CD14-positive monocyte (primary cell): ENCODE results near the gene XIRP2. TPM values are rescaled to one million over a fixed set of nuclear protein-coding genes. Genes with fewer than 3 reads are reported as not detected.

Experiments used
- DNase-seq, 3 donors: peaks; one replicate each; pipeline ENCODE4 v3.0.0-alpha.2; 2011 to 2022
- H2AFZ ChIP-seq: 2 replicates; pipeline ENCODE4 v1.6.0; 2012; ENCODE audit warnings: mild to moderate bottlenecking, low read depth, low read length, inconsistent platforms; ENCODE audit not compliant: insufficient read depth, poor library complexity, severe bottlenecking
- H3K27ac ChIP-seq, 2 donors: 1 replicate in 1 of 2; 2 replicates in 1 of 2; pipeline ENCODE4 v1.5.1; 2012 to 2013; ENCODE audit warnings: low read length in 2 of 2, control low read depth in 1 of 2, inconsistent platforms in 1 of 2, low read depth in 1 of 2, mild to moderate bottlenecking in 1 of 2
- H3K27me3 ChIP-seq, 2 donors: one replicate each; pipeline versions ENCODE4 v1.6.0 to v1.6.1; 2011 to 2013; ENCODE audit warnings: low read length in 2 of 2; ENCODE audit not compliant: control insufficient read depth in 2 of 2, insufficient read depth in 2 of 2
- H3K36me3 ChIP-seq, 2 donors: replicated peaks in 1 of 2; 1 replicate in 1 of 2; 2 replicates in 1 of 2; pipeline versions ENCODE4 v1.5.1 to v1.6.1; 2012 to 2013; ENCODE audit warnings: low read length in 2 of 2, control low read depth in 1 of 2, inconsistent platforms in 1 of 2, mild to moderate bottlenecking in 1 of 2; ENCODE audit not compliant: insufficient read depth in 2 of 2, control insufficient read depth in 1 of 2
- H3K4me1 ChIP-seq, 2 donors: 1 replicate in 1 of 2; 2 replicates in 1 of 2; pipeline versions ENCODE4 v1.5.1 to v1.6.1; 2012 to 2013; ENCODE audit warnings: low read length in 2 of 2, control low read depth in 1 of 2, inconsistent platforms in 1 of 2, mild to moderate bottlenecking in 1 of 2, moderate library complexity in 1 of 2; ENCODE audit not compliant: insufficient read depth in 2 of 2, control insufficient read depth in 1 of 2
- H3K4me2 ChIP-seq: replicated peaks from 2 replicates; pipeline ENCODE3; 2012; ENCODE audit warnings: low read length, moderate library complexity, mild to moderate bottlenecking; ENCODE audit not compliant: poor library complexity, severe bottlenecking; ENCODE audit errors: extremely low read depth
- H3K4me3 ChIP-seq, 3 experiments: fragments of 200-600 bp in 1 of 3; sonication (generic) in 1 of 3; replicated peaks in 1 of 3; 1 replicate in 2 of 3; 2 replicates in 1 of 3; pipeline ENCODE4 v1.5.1; 2011 to 2013; ENCODE audit warnings: low read length in 3 of 3, mild to moderate bottlenecking in 3 of 3, control low read depth in 2 of 3, low read depth in 2 of 3, inconsistent platforms in 1 of 3, moderate library complexity in 1 of 3
- H3K79me2 ChIP-seq: 2 replicates; pipeline ENCODE4 v1.6.0; 2012; ENCODE audit warnings: mild to moderate bottlenecking, control low read depth, inconsistent platforms, low read length, moderate library complexity; ENCODE audit not compliant: insufficient read depth
- H3K9ac ChIP-seq: 2 replicates; pipeline ENCODE4 v1.6.0; 2017; ENCODE audit warnings: low read length, mild to moderate bottlenecking; ENCODE audit not compliant: insufficient read depth, poor library complexity, severe bottlenecking
- H3K9me3 ChIP-seq, 2 donors: replicated peaks in 1 of 2; 1 replicate in 1 of 2; 2 replicates in 1 of 2; pipeline versions ENCODE4 v1.5.1 to v1.6.1; 2012 to 2013; ENCODE audit warnings: low read length in 2 of 2, control low read depth in 1 of 2; ENCODE audit not compliant: control insufficient read depth in 1 of 2, insufficient read depth in 1 of 2
- H4K20me1 ChIP-seq: 2 replicates; pipeline ENCODE4 v1.6.0; 2012; ENCODE audit warnings: mild to moderate bottlenecking, low read length, control low read depth, moderate library complexity; ENCODE audit not compliant: insufficient read depth
- H3K27ac Mint-ChIP-seq, 7 donors: one replicate each; pipeline ENCODE4 v1.8.0; 2020; ENCODE audit warnings: mild to moderate bottlenecking in 7 of 7, mixed read lengths in 7 of 7, moderate library complexity in 6 of 7, inconsistent platforms in 2 of 7
- H3K27me3 Mint-ChIP-seq, 3 donors: one replicate each; pipeline ENCODE4 v1.8.0; 2021 to 2022; ENCODE audit warnings: low read depth in 3 of 3, mild to moderate bottlenecking in 3 of 3, mixed read lengths in 3 of 3, moderate library complexity in 3 of 3, inconsistent platforms in 1 of 3
- H3K36me3 Mint-ChIP-seq, 2 donors: one replicate each; pipeline ENCODE4 v1.8.0; 2020; ENCODE audit warnings: mixed read lengths in 2 of 2, inconsistent platforms in 1 of 2, mild to moderate bottlenecking in 1 of 2
- H3K4me1 Mint-ChIP-seq: one replicate; pipeline ENCODE4 v1.8.0; 2020; ENCODE audit warnings: mild to moderate bottlenecking, mixed read lengths
- H3K4me3 Mint-ChIP-seq, 2 donors: one replicate each; pipeline ENCODE4 v1.8.0; 2020; ENCODE audit warnings: mild to moderate bottlenecking in 2 of 2, mixed read lengths in 2 of 2, moderate library complexity in 1 of 2
- H3K9me3 Mint-ChIP-seq, 7 donors: one replicate each; pipeline ENCODE4 v1.8.0; 2020 to 2022; ENCODE audit warnings: mixed read lengths in 7 of 7, mild to moderate bottlenecking in 6 of 7, moderate library complexity in 6 of 7, inconsistent platforms in 2 of 7
- WGBS: methylation state at CpG from one replicate; pipeline ENCODE4 v1.1.5; 2013; ENCODE audit warnings: missing lambda C conversion rate; ENCODE audit not compliant: insufficient coverage; 5-methylcytosine and 5-hydroxymethylcytosine counted together
- intact Hi-C, 2 donors: fragments of 100-400 bp; cut with micrococcal nuclease; formaldehyde crosslinking; loops; one replicate each; pipeline versions ENCODE4 v1.15.0 to v1.15.1; 2023
- polyA plus RNA-seq, 3 donors: library from polyadenylated mRNA; depleted of rRNA in 1 of 3; unstranded in 2 of 3; stranded (reverse) in 1 of 3; fragments of 300-500 nt in 2 of 3; fragments of >200 nt in 1 of 3; fragmentation: Illumina TruSeq in 2 of 3; gene quantifications; 1 replicate in 2 of 3; 2 replicates in 1 of 3; pipeline ENCODE4 v1.2.3, GENCODE V29; 2012 to 2021
- TF ChIP-seq, protein P1 (sequence below): fragments of 200-600 bp; IDR thresholded peaks from one replicate; pipeline ENCODE4 v1.8.0; 2022; ENCODE audit warnings: antibody characterized with exemption, mild to moderate bottlenecking

The XIRP2 gene
- polyA plus RNA-seq, 3 donors: not detected

DNA sequence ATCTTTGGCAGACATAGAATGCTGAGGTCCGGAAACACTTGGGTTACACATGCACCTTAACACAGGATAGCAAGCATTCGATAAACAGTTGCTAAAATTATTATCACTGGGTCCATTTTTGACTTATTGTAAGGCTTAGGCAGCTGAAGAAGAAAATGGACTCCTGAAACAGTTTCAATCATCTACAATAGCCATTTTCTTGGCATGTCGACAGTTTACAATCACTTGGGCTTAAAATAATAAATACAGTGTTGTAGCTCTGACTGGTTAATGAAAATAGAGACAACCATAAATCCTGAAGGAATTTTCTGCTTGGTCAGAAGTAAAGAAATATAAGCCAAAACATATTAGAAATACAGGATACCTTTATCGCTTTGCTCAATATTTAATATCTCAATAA, 169.2 kb downstream of the XIRP2 start:
- no peak overlapping the region for H3K27ac ChIP-seq
- peaks cover 0 to 3% (median 0%) of the 10 kb centered on the region in 3 donors for H3K27me3 Mint-ChIP-seq
- peaks cover 0 to 3% of the 10 kb centered on the region in 2 donors for H3K9me3 ChIP-seq
- intact Hi-C loops: no loop called here
- no peak overlapping the region for H3K4me3 Mint-ChIP-seq
- H3K4me2 ChIP-seq: no peak overlapping the region
- no peak overlapping the region for H2AFZ ChIP-seq
- no peaks in the 10 kb centered on the region for H3K27me3 ChIP-seq
- H3K27ac Mint-ChIP-seq: no peak overlapping the region
- H3K4me1 ChIP-seq: no peaks in the 10 kb centered on the region
- no peaks in the 10 kb centered on the region for H3K79me2 ChIP-seq
- H3K9me3 Mint-ChIP-seq: peaks cover 0 to 8% (median 2%) of the 10 kb centered on the region in 7 donors
- no peaks in the 10 kb centered on the region for H3K4me1 Mint-ChIP-seq
- TF ChIP-seq, protein P1, sequence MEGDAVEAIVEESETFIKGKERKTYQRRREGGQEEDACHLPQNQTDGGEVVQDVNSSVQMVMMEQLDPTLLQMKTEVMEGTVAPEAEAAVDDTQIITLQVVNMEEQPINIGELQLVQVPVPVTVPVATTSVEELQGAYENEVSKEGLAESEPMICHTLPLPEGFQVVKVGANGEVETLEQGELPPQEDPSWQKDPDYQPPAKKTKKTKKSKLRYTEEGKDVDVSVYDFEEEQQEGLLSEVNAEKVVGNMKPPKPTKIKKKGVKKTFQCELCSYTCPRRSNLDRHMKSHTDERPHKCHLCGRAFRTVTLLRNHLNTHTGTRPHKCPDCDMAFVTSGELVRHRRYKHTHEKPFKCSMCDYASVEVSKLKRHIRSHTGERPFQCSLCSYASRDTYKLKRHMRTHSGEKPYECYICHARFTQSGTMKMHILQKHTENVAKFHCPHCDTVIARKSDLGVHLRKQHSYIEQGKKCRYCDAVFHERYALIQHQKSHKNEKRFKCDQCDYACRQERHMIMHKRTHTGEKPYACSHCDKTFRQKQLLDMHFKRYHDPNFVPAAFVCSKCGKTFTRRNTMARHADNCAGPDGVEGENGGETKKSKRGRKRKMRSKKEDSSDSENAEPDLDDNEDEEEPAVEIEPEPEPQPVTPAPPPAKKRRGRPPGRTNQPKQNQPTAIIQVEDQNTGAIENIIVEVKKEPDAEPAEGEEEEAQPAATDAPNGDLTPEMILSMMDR: no peak
- H4K20me1 ChIP-seq: no peaks in the 10 kb centered on the region
- H3K4me3 ChIP-seq: no peak overlapping the region
- H3K36me3 Mint-ChIP-seq: no peaks in the 10 kb centered on the region
- H3K36me3 ChIP-seq: no peaks in the 10 kb centered on the region
- H3K9ac ChIP-seq: no peak overlapping the region
- WGBS: no CpG with 5 or more reads among the region's 4 CpGs
- DNase-seq: no peak

DNA sequence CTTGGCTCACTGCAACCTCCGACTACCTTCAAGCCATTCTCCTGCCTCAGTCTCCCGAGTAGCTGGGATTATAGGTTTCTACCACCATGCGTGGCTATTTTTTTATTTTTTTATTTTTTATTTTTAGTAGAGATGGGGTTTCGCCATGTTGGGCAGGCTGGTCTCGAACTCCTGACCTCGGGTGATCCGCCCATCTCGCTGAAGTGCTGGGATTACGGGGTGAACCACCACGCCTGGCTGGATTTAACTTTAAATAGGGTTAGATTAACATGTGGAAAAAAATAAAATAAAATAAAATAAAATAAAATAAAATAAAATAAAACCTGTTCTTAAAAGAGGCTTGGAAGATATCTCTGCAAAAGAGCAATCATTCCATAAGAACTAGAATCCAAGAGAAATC, 170.9 kb downstream of the XIRP2 start:
- Histone ChIP-seq H3K79me2 (no peaks in the 10 kb centered on the region), H3K4me3 (no peak overlapping the region), H3K9ac (no peak overlapping the region), H3K27ac (no peak overlapping the region), H2AFZ (no peak overlapping the region), H3K9me3 (peaks cover 0 to 3% of the 10 kb centered on the region in 2 donors), H3K4me2 (no peak overlapping the region), H4K20me1 (no peaks in the 10 kb centered on the region), H3K27me3 (no peaks in the 10 kb centered on the region), H3K4me1 (no peaks in the 10 kb centered on the region), H3K36me3 (no peaks in the 10 kb centered on the region)
- H3K36me3 Mint-ChIP-seq: no peaks in the 10 kb centered on the region
- DNase-seq: no peak
- no peak overlapping the region for H3K4me3 Mint-ChIP-seq
- peaks cover 0 to 8% (median 2%) of the 10 kb centered on the region in 7 donors for H3K9me3 Mint-ChIP-seq
- no CpG with 5 or more reads among the region's 10 CpGs for WGBS
- intact Hi-C loops: no loop called here
- TF ChIP-seq, protein P1: no peak
- H3K27ac Mint-ChIP-seq: no peak overlapping the region
- no peaks in the 10 kb centered on the region for H3K4me1 Mint-ChIP-seq
- H3K27me3 Mint-ChIP-seq: peaks cover 0 to 3% (median 0%) of the 10 kb centered on the region in 3 donors
